ENCODE data around the gene SHC3. TPM values are rescaled to one million over a fixed set of nuclear protein-coding genes. Genes with fewer than 3 reads are reported as not detected.

SHC3 gene
- total RNA-seq, 2 donors from 2014 or later, result 6.4 to 12.2 TPM

GRCh38 chr9:89078421-89078820 is 100.2 kb downstream of the SHC3 start:
- intact Hi-C loops (cut with DNase I), result no loop called here
- no peak for DNase-seq (ENCODE audit: low spot score)

GRCh38 chr9:89077519-89077918 is 101.1 kb downstream of the SHC3 start:
- intact Hi-C loops (cut with DNase I), result no loop called here
- DNase-seq (ENCODE audit: low spot score), result peak; percentile 15

- intact Hi-C loops (cut with DNase I), result no loop called here
- DNase-seq (ENCODE audit: low spot score), result peak; percentile 13
These were observed 105.2 kb downstream of the SHC3 start for GRCh38 chr9:89073397-89073796.

- DNase-seq (ENCODE audit: low spot score), result no peak
- intact Hi-C loops (cut with DNase I), result no loop called here
These were observed 107.0 kb downstream of the SHC3 start for GRCh38 chr9:89071591-89071990.

GRCh38 chr9:89066835-89067234 is 111.8 kb downstream of the SHC3 start:
- intact Hi-C loops (cut with DNase I), result loop anchor here in 1 of 2 donors (5.0 kb wide), 1 partner anchor 360 kb away; no protein-coding TSS in a partner anchor
- no peak for DNase-seq (ENCODE audit: low spot score)

- no peak for DNase-seq (ENCODE audit: low spot score)
- intact Hi-C loops (cut with DNase I), result loop anchor here in 1 of 2 donors (5.0 kb wide), 1 partner anchor 359 kb away; no protein-coding TSS in a partner anchor
These were observed 112.7 kb downstream of the SHC3 start for GRCh38 chr9:89065921-89066320.

- intact Hi-C loops (cut with DNase I), result no loop called here
- DNase-seq (ENCODE audit: low spot score), result no peak
These were observed 117.8 kb downstream of the SHC3 start for GRCh38 chr9:89060790-89061189.

GRCh38 chr9:89059925-89060506 is 118.6 kb downstream of the SHC3 start:
- DNase-seq (ENCODE audit: low spot score), result no peak
- intact Hi-C loops (cut with DNase I), result loop anchor here in 1 of 2 donors (5.0 kb wide), 1 partner anchor 1708 kb away; no protein-coding TSS in a partner anchor

GRCh38 chr9:89058906-89059305 is 119.7 kb downstream of the SHC3 start:
- no peak for DNase-seq (ENCODE audit: low spot score)
- intact Hi-C loops (cut with DNase I), result loop anchor here in 1 of 2 donors (5.0 kb wide), 1 partner anchor 1707 kb away; no protein-coding TSS in a partner anchor

GRCh38 chr9:89054865-89055495 is 123.6 kb downstream of the SHC3 start:
- intact Hi-C loops (cut with DNase I), result loop anchor here in 1 of 2 donors (5.0 kb wide), 1 partner anchor 1703 kb away; no protein-coding TSS in a partner anchor
- no peak for DNase-seq (ENCODE audit: low spot score)

GRCh38 chr9:89053301-89053700 is 125.3 kb downstream of the SHC3 start:
- no peak for DNase-seq (ENCODE audit: low spot score)
- intact Hi-C loops (cut with DNase I), result no loop called here

- intact Hi-C loops (cut with DNase I), result no loop called here
- no peak for DNase-seq (ENCODE audit: low spot score)
These were observed 126.0 kb downstream of the SHC3 start for GRCh38 chr9:89052470-89053097.

- no peak for DNase-seq (ENCODE audit: low spot score)
- intact Hi-C loops (cut with DNase I), result no loop called here
These were observed 127.1 kb downstream of the SHC3 start for GRCh38 chr9:89051421-89052025.

- intact Hi-C loops (cut with DNase I), result no loop called here
- no peak for DNase-seq (ENCODE audit: low spot score)
These were observed 129.0 kb downstream of the SHC3 start for GRCh38 chr9:89049646-89050045.

GRCh38 chr9:89048616-89049015 is 130.0 kb downstream of the SHC3 start:
- intact Hi-C loops (cut with DNase I), result no loop called here
- DNase-seq (ENCODE audit: low spot score), result no peak

- no peak for DNase-seq (ENCODE audit: low spot score)
- intact Hi-C loops (cut with DNase I), result no loop called here
These were observed 131.0 kb downstream of the SHC3 start for GRCh38 chr9:89047667-89048066.

- no peak for DNase-seq (ENCODE audit: low spot score)
- intact Hi-C loops (cut with DNase I), result no loop called here
These were observed 131.8 kb downstream of the SHC3 start for GRCh38 chr9:89046832-89047231.

- no peak for DNase-seq (ENCODE audit: low spot score)
- intact Hi-C loops (cut with DNase I), result no loop called here
These were observed 133.7 kb downstream of the SHC3 start for GRCh38 chr9:89044881-89045280.

- DNase-seq (ENCODE audit: low spot score), result no peak
- intact Hi-C loops (cut with DNase I), result no loop called here
These were observed 134.5 kb downstream of the SHC3 start for GRCh38 chr9:89044104-89044503.

- no peak for DNase-seq (ENCODE audit: low spot score)
- intact Hi-C loops (cut with DNase I), result no loop called here
These were observed 135.6 kb downstream of the SHC3 start for GRCh38 chr9:89042984-89043383.

Measured in posterior vena cava (tissue), 2 donors.